ENCODE measurements around the gene PAQR8.

The PAQR8 gene

DNA sequence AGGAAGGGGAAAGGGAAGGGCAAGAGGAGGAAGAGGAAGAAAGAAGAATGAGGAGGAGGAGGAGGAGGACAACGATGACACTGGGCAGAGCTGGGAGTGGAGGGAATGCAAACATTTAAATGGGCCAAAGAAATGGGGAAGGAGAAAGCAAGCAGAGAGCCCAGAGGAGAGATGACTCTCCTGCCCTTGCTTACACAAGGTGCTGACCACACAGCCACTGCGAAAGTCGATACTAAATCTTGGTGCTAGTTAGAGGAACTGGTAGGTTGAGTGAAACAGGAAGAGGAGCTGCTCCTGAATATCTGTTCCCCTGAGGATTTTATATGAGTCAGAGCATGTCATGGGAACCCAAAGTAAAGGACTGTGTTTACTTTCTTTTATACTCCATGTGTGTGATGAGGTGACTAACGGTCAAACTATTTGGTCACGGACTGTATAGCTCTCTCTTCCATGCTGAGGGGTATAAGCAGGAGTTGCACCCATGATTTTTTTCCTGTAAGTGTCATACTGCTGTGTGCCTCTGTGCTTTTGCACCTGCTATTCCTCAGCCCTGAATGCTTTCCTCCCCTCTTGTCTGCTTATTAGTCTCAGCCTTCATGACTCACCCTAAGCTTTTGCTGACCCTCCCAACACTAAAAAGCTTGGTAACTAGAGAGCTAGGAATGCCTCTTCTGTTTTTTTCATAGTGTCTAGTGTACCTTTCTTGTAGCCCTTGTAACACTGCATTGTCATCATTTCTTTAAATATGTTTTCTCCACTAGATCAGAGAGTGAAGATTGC lies 9.5 kb upstream of the PAQR8 start:
- no peaks in the 10 kb centered on the region for H3K4me1 ChIP-seq
- H3K36me3 ChIP-seq (ENCODE audit: control insufficient read depth, insufficient read depth, low read length), result no peaks in the 10 kb centered on the region
- TF ChIP-seq, protein P1, sequence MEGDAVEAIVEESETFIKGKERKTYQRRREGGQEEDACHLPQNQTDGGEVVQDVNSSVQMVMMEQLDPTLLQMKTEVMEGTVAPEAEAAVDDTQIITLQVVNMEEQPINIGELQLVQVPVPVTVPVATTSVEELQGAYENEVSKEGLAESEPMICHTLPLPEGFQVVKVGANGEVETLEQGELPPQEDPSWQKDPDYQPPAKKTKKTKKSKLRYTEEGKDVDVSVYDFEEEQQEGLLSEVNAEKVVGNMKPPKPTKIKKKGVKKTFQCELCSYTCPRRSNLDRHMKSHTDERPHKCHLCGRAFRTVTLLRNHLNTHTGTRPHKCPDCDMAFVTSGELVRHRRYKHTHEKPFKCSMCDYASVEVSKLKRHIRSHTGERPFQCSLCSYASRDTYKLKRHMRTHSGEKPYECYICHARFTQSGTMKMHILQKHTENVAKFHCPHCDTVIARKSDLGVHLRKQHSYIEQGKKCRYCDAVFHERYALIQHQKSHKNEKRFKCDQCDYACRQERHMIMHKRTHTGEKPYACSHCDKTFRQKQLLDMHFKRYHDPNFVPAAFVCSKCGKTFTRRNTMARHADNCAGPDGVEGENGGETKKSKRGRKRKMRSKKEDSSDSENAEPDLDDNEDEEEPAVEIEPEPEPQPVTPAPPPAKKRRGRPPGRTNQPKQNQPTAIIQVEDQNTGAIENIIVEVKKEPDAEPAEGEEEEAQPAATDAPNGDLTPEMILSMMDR (IDR thresholded peaks at IDR 0.05), result no peak
- H3K9ac ChIP-seq, result no peak overlapping the region
- no peak overlapping the region for H3K4me3 ChIP-seq (ENCODE audit: low read depth, low read length)
- H3K9me3 ChIP-seq (ENCODE audit: control insufficient read depth, low read length), result no peaks in the 10 kb centered on the region
- no peaks in the 10 kb centered on the region for H3K27me3 ChIP-seq (ENCODE audit: control insufficient read depth, insufficient read depth, low read length)
- no peak overlapping the region for H3K4me2 ChIP-seq (ENCODE audit: low read length)
- H3K27ac ChIP-seq, result no peak overlapping the region
- H2AFZ ChIP-seq, result no peak overlapping the region
- H3K79me2 ChIP-seq, result no peaks in the 10 kb centered on the region

DNA sequence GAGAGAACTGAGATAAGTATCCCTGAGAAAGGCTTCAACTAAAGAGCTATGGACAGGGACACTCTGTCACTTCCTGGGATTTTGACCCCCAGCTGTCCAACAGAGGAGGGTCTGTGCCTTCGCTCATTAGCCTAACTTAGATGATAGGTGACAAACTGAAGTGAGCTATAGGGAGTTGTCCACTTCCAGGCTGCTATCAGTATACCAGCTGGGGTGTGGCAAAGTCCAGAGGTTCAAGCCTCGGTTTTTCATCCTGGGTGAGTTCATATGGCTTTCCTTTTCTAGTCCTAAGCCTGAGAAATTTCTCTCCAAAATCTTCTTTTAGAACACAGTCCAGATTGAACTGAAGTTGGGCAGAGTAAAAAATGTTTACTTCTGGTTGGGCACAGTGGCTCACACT lies 5.9 kb upstream of the PAQR8 start:
- H3K4me3 ChIP-seq (ENCODE audit: low read depth, low read length), result no peak overlapping the region
- H3K27me3 ChIP-seq (ENCODE audit: control insufficient read depth, insufficient read depth, low read length), result no peaks in the 10 kb centered on the region

GRCh38 chr6:52359403-52359802 lies 2.5 kb upstream of the PAQR8 start:
- Histone ChIP-seq H3K27ac (no peak overlapping the region), H3K4me2 (ENCODE audit: low read length) (no peak overlapping the region), H2AFZ (no peak overlapping the region), H3K9me3 (ENCODE audit: control insufficient read depth, low read length) (no peaks in the 10 kb centered on the region), H3K27me3 (ENCODE audit: control insufficient read depth, insufficient read depth, low read length) (no peaks in the 10 kb centered on the region), H3K9ac (no peak overlapping the region), H3K4me3 (ENCODE audit: low read depth, low read length) (no peak overlapping the region), H3K4me1 (no peaks in the 10 kb centered on the region), H3K36me3 (ENCODE audit: control insufficient read depth, insufficient read depth, low read length) (no peaks in the 10 kb centered on the region), H3K79me2 (no peaks in the 10 kb centered on the region)
- TF ChIP-seq, protein P1 (IDR thresholded peaks at IDR 0.05), result no peak

More for the DNA sequence above, 5.9 kb upstream of the PAQR8 start:
- no peaks in the 10 kb centered on the region for H3K79me2 ChIP-seq
- no peak overlapping the region for H3K4me2 ChIP-seq (ENCODE audit: low read length)
- no peak overlapping the region for H3K9ac ChIP-seq
- H2AFZ ChIP-seq, result no peak overlapping the region
- H3K4me1 ChIP-seq, result no peaks in the 10 kb centered on the region
- TF ChIP-seq, protein P1 (IDR thresholded peaks at IDR 0.05), result no peak
- H3K9me3 ChIP-seq (ENCODE audit: control insufficient read depth, low read length), result no peaks in the 10 kb centered on the region
- no peak overlapping the region for H3K27ac ChIP-seq
- no peaks in the 10 kb centered on the region for H3K36me3 ChIP-seq (ENCODE audit: control insufficient read depth, insufficient read depth, low read length)

DNA sequence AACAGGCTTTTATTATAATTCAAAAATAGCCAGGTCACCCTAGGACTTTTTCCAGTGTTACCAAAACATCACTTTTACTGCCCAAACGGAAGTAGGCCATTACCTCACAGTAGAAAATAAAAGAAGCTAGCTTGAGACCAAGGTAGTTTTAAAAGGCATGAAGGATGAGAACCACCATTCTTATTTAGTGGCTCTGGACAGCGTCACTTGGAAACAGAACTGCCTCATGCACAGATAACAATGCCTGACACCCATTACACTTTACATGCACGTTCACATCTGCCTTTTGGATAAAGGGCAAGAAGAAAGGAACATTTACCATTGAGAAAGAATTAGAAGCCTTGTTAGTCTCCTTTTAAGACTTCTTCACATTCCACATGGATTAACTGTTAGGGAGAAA lies 1.9 kb upstream of the PAQR8 start:
- Histone ChIP-seq H2AFZ (no peak overlapping the region), H3K4me3 (ENCODE audit: low read depth, low read length) (no peak overlapping the region), H3K36me3 (ENCODE audit: control insufficient read depth, insufficient read depth, low read length) (no peaks in the 10 kb centered on the region), H3K9me3 (ENCODE audit: control insufficient read depth, low read length) (no peaks in the 10 kb centered on the region), H3K27ac (no peak overlapping the region), H3K79me2 (no peaks in the 10 kb centered on the region), H3K9ac (no peak overlapping the region), H3K27me3 (ENCODE audit: control insufficient read depth, insufficient read depth, low read length) (no peaks in the 10 kb centered on the region), H3K4me2 (ENCODE audit: low read length) (no peak overlapping the region), H3K4me1 (no peaks in the 10 kb centered on the region)
- TF ChIP-seq, protein P1 (IDR thresholded peaks at IDR 0.05), result no peak

Measured in parathyroid adenoma (tissue), 2 donors.